ENCODE data around the gene UNC5A.

Gene UNC5A

GRCh38 chr5:176886336-176887251 is 76.2 kb downstream of the UNC5A start:
- ATAC-seq: no peak
- no peak for TF ChIP-seq ISL1 (CRISPR knock-in tag; IDR thresholded peaks at IDR 0.05)
- no peak for TF ChIP-seq GLIS3 (CRISPR knock-in tag; IDR thresholded peaks at IDR 0.05)
- TF ChIP-seq ZFP30 (CRISPR knock-in tag; IDR thresholded peaks at IDR 0.05): no peak
- no peak for TF ChIP-seq ESRRG (CRISPR knock-in tag; IDR thresholded peaks at IDR 0.05)
- TF ChIP-seq CREB5 (CRISPR knock-in tag; IDR thresholded peaks at IDR 0.05; ENCODE audit: low read depth): no peak
- TF ChIP-seq ZNF8 (CRISPR knock-in tag; IDR thresholded peaks at IDR 0.05): no peak
- TF ChIP-seq TOX (CRISPR knock-in tag; IDR thresholded peaks at IDR 0.05; ENCODE audit: borderline replicate concordance): no peak
- TF ChIP-seq RARB (CRISPR knock-in tag; IDR thresholded peaks at IDR 0.05): no peak
- no peak for TF ChIP-seq PATZ1 (CRISPR knock-in tag; IDR thresholded peaks at IDR 0.05; ENCODE audit: borderline replicate concordance)
- TF ChIP-seq POU6F1 (CRISPR knock-in tag; IDR thresholded peaks at IDR 0.05; ENCODE audit: borderline replicate concordance, low read depth): no peak
- no peak for TF ChIP-seq ZNF70 (CRISPR knock-in tag; IDR thresholded peaks at IDR 0.05)
- TF ChIP-seq ARNTL (CRISPR knock-in tag; IDR thresholded peaks at IDR 0.05; ENCODE audit: borderline replicate concordance, low read depth): no peak
- TF ChIP-seq CSRNP3 (CRISPR knock-in tag; IDR thresholded peaks at IDR 0.05): no peak

GRCh38 chr5:176887252-176887849 is 77.0 kb downstream of the UNC5A start:
- no peak for ATAC-seq
- TF ChIP-seq RARB (CRISPR knock-in tag; IDR thresholded peaks at IDR 0.05): no peak

- TF ChIP-seq TCF4 (CRISPR knock-in tag; IDR thresholded peaks at IDR 0.05; ENCODE audit: borderline replicate concordance): no peak
- no peak for TF ChIP-seq PATZ1 (CRISPR knock-in tag; IDR thresholded peaks at IDR 0.05; ENCODE audit: borderline replicate concordance)
- no peak for TF ChIP-seq ZFP30 (CRISPR knock-in tag; IDR thresholded peaks at IDR 0.05)
- no peak for TF ChIP-seq PPARA (CRISPR knock-in tag; IDR thresholded peaks at IDR 0.05; ENCODE audit: borderline replicate concordance)
- no peak for TF ChIP-seq BACH2 (CRISPR knock-in tag; IDR thresholded peaks at IDR 0.05; ENCODE audit: borderline replicate concordance)
- ATAC-seq: no peak
Measured at GRCh38 chr5:176888016-176888864, 77.9 kb downstream of the UNC5A start.

GRCh38 chr5:176888865-176889165 is 78.5 kb downstream of the UNC5A start:
- ATAC-seq: no peak
- TF ChIP-seq PATZ1 (CRISPR knock-in tag; IDR thresholded peaks at IDR 0.05; ENCODE audit: borderline replicate concordance) (no peak), CSRNP3 (CRISPR knock-in tag; IDR thresholded peaks at IDR 0.05) (no peak), POU6F1 (CRISPR knock-in tag; IDR thresholded peaks at IDR 0.05; ENCODE audit: borderline replicate concordance, low read depth) (no peak), OSR1 (CRISPR knock-in tag; IDR thresholded peaks at IDR 0.05) (no peak)

Data from SK-N-SH treated with all-trans-retinoic acid at 6 μM for 48 hours (cell line).